Neural cell (in vitro differentiated cells): ENCODE data around the gene ZC3H12A.

Source experiments
- CTCF ChIP-seq: fragments of 450-650 bp; IDR thresholded peaks from 2 replicates; pipeline ENCODE4 v1.5.1; 2014; ENCODE audit warnings: antibody characterized with exemption, mild to moderate bottlenecking, moderate library complexity; ENCODE audit not compliant: poor library complexity, severe bottlenecking
- MXI1 ChIP-seq: fragments of 450-650 bp; conservative IDR thresholded peaks from 2 replicates; pipeline ENCODE4 v1.6.1; 2014; ENCODE audit warnings: antibody characterized with exemption, mild to moderate bottlenecking; ENCODE audit not compliant: poor library complexity, severe bottlenecking
- POLR2AphosphoS5 ChIP-seq: IDR thresholded peaks from 2 replicates; pipeline ENCODE4 v1.6.1; 2012
- REST ChIP-seq: IDR thresholded peaks from 2 replicates; pipeline ENCODE4 v1.6.1; 2012; ENCODE audit warnings: borderline replicate concordance

GRCh38 chr1:37482796-37483744, 8.7 kb downstream of the ZC3H12A start:
- no peak for TF ChIP-seq CTCF
- TF ChIP-seq REST, result no peak
- TF ChIP-seq POLR2AphosphoS5, result no peak
- TF ChIP-seq MXI1, result no peak
